IMR-90 (cell line): ENCODE measurements around the gene RORC. TPM values are rescaled to one million over a fixed set of nuclear protein-coding genes. Genes with fewer than 3 reads are reported as not detected.

ENCODE experiments used
- ATAC-seq: fragments of 200-7000 bp; cut with Tn5 transposase; 2 replicates; pipeline ENCODE4 v1.9.1; 2020; ENCODE audit warnings: low read depth, mild to moderate bottlenecking, moderate library complexity
- BruUV-seq: library from RNA; stranded (reverse); fragments of 400-500 nt; replicated peaks from 2 replicates; lab custom pipeline; 2021; lab: Mats Ljungman, UMichigan
- CTCF ChIA-PET: fragments of 300-600 bp; formaldehyde crosslinking; extraction: SDS; loops from one replicate; lab custom pipeline; 2021; ENCODE audit warnings: antibody characterized with exemption; lab: Yijun Ruan, JAX
- POLR2A ChIA-PET: fragments of 300-600 bp; sonication (Branson Sonifier 250); formaldehyde crosslinking; loops from one replicate; lab custom pipeline; 2022; ENCODE audit warnings: antibody characterized with exemption; ENCODE audit not compliant: unreplicated experiment; lab: Charles Lee
- DNase-seq: peaks from one replicate; pipeline ENCODE4 v3.0.0; 2013
- H2AFZ ChIP-seq: replicated peaks from 2 replicates; pipeline ENCODE3; 2013; ENCODE audit warnings: low read length, mild to moderate bottlenecking; ENCODE audit not compliant: poor library complexity
- H2AK5ac ChIP-seq: 2 replicates; pipeline ENCODE4 v1.6.1; 2013; ENCODE audit warnings: low read depth, low read length, inconsistent platforms
- H2AK9ac ChIP-seq: replicated peaks from 2 replicates; pipeline ENCODE3; 2013; ENCODE audit warnings: mild to moderate bottlenecking, low read depth, low read length, moderate library complexity; ENCODE audit not compliant: poor library complexity
- H2BK120ac ChIP-seq: 2 replicates; pipeline ENCODE4 v1.6.1; 2013; ENCODE audit warnings: low read depth, low read length, inconsistent platforms
- H2BK15ac ChIP-seq: 3 replicates; pipeline ENCODE4 v1.6.1; 2013; ENCODE audit warnings: low read depth, low read length, inconsistent platforms
- H2BK20ac ChIP-seq: 2 replicates; pipeline ENCODE4 v1.6.1; 2013; ENCODE audit warnings: low read depth, mild to moderate bottlenecking, inconsistent platforms, low read length, moderate library complexity
- H2BK5ac ChIP-seq: 2 replicates; pipeline ENCODE4 v1.6.1; 2013; ENCODE audit warnings: mild to moderate bottlenecking, low read depth, low read length, inconsistent platforms; ENCODE audit not compliant: poor library complexity, severe bottlenecking
- H3K14ac ChIP-seq: replicated peaks from 2 replicates; pipeline ENCODE4 v1.6.1; 2013; ENCODE audit warnings: low read depth, low read length, inconsistent platforms
- H3K18ac ChIP-seq: 2 replicates; pipeline ENCODE4 v1.6.1; 2013; ENCODE audit warnings: low read depth, low read length, control low read depth
- H3K23ac ChIP-seq: 2 replicates; pipeline ENCODE4 v1.6.1; 2013; ENCODE audit warnings: low read depth, low read length, inconsistent platforms
- H3K27ac ChIP-seq: 2 replicates; pipeline ENCODE4 v1.5.1; 2013; ENCODE audit warnings: mild to moderate bottlenecking, control low read depth, low read length; ENCODE audit not compliant: insufficient read depth
- H3K27me3 ChIP-seq: 2 replicates; pipeline ENCODE4 v1.6.1; 2013; ENCODE audit warnings: low read length; ENCODE audit not compliant: control insufficient read depth, insufficient read depth
- H3K36me3 ChIP-seq: 2 replicates; pipeline ENCODE4 v1.6.1; 2013; ENCODE audit warnings: low read length, mixed read lengths; ENCODE audit not compliant: control insufficient read depth, insufficient read depth
- H3K4ac ChIP-seq: 2 replicates; pipeline ENCODE4 v1.6.1; 2013; ENCODE audit warnings: low read depth, low read length, inconsistent platforms
- H3K4me1 ChIP-seq: 2 replicates; pipeline ENCODE4 v1.6.1; 2013; ENCODE audit warnings: low read length, mixed read lengths; ENCODE audit not compliant: control insufficient read depth, insufficient read depth
- H3K4me2 ChIP-seq: 2 replicates; pipeline ENCODE4 v1.6.1; 2013; ENCODE audit warnings: low read depth, mild to moderate bottlenecking, control low read depth, low read length, moderate library complexity
- H3K4me3 ChIP-seq: 2 replicates; pipeline ENCODE4 v1.5.1; 2013; ENCODE audit warnings: low read depth, mild to moderate bottlenecking, control low read depth, low read length, moderate library complexity; ENCODE audit not compliant: insufficient read depth
- H3K56ac ChIP-seq: 2 replicates; pipeline ENCODE4 v1.6.1; 2013; ENCODE audit warnings: low read length, inconsistent platforms; ENCODE audit not compliant: insufficient read depth; ENCODE audit errors: extremely low read depth
- H3K79me1 ChIP-seq, 2 experiments: 2 replicates each; pipeline ENCODE4 v1.6.1; 2013; ENCODE audit warnings: low read length in 2 of 2, inconsistent platforms in 1 of 2, low read depth in 1 of 2
- H3K9ac ChIP-seq: 2 replicates; pipeline ENCODE4 v1.6.1; 2013; ENCODE audit warnings: low read depth, low read length, control low read depth
- H3K9me1 ChIP-seq: 2 replicates; pipeline ENCODE4 v1.6.1; 2013; ENCODE audit warnings: low read length, inconsistent platforms; ENCODE audit not compliant: insufficient read depth
- H3K9me3 ChIP-seq: 2 replicates; pipeline ENCODE4 v1.6.1; 2013; ENCODE audit warnings: low read length; ENCODE audit not compliant: control insufficient read depth, insufficient read depth
- H4K20me1 ChIP-seq: 2 replicates; pipeline ENCODE4 v1.6.1; 2013; ENCODE audit warnings: low read length, inconsistent platforms; ENCODE audit not compliant: insufficient read depth
- H4K5ac ChIP-seq: 2 replicates; pipeline ENCODE4 v1.6.1; 2013; ENCODE audit warnings: mild to moderate bottlenecking, low read depth, low read length, control low read depth
- H4K8ac ChIP-seq, 2 experiments: 2 replicates each; pipeline ENCODE4 v1.6.1; 2013; ENCODE audit warnings: low read depth in 2 of 2, low read length in 2 of 2, control low read depth in 1 of 2, inconsistent platforms in 1 of 2
- H4K91ac ChIP-seq: 2 replicates; pipeline ENCODE4 v1.6.1; 2013; ENCODE audit warnings: low read depth, low read length, inconsistent platforms; ENCODE audit not compliant: insufficient read depth
- RAD21 ChIP-seq: IDR thresholded peaks from 2 replicates; pipeline ENCODE4 v1.6.1; 2012; ENCODE audit warnings: low read length, improper control_type of control experiment
- RCOR1 ChIP-seq: IDR thresholded peaks from 2 replicates; pipeline ENCODE4 v1.6.1; 2012; ENCODE audit warnings: mild to moderate bottlenecking, low read length, improper control_type of control experiment; ENCODE audit not compliant: insufficient replicate concordance
- RFX5 ChIP-seq: IDR thresholded peaks from 2 replicates; pipeline ENCODE4 v1.8.0; 2012; ENCODE audit warnings: low read depth, mild to moderate bottlenecking, low read length, moderate library complexity
- SMC3 ChIP-seq: fragments of 150-350 bp; IDR thresholded peaks from 2 replicates; pipeline ENCODE4 v1.6.1; 2016; ENCODE audit warnings: low read depth, mild to moderate bottlenecking, antibody characterized with exemption, low read length, moderate library complexity
- WGBS, 2 experiments: methylation state at CpG; one replicate each; pipeline versions ENCODE4 v1.1.5 to v1.1.7; 2013; ENCODE audit warnings: missing lambda C conversion rate in 2 of 2; ENCODE audit not compliant: insufficient read length in 1 of 2; ENCODE audit errors: extremely low coverage in 2 of 2; 5-methylcytosine and 5-hydroxymethylcytosine counted together
- dilution Hi-C: fragments of 300-500 bp; cut with HindIII; formaldehyde crosslinking; loops from one replicate; pipeline ENCODE4 v1.14.3; 2018; ENCODE audit warnings: low sequenced_read_pairs; ENCODE audit not compliant: unreplicated experiment
- in situ Hi-C: fragments of 300-500 bp; cut with MboI; formaldehyde crosslinking; loops from 3 replicates; pipeline ENCODE4 v1.14.3; 2019; ENCODE audit warnings: low sequenced_read_pairs, inconsistent platforms, mixed read lengths
- intact Hi-C: fragments of 100-400 bp; cut with micrococcal nuclease; formaldehyde crosslinking; loops from 2 replicates; pipeline ENCODE4 v1.10.0; 2022
- polyA plus RNA-seq, 3 experiments: library from polyadenylated mRNA; depleted of rRNA; stranded (reverse); fragments of >200 nt; gene quantifications; 2 replicates each; pipeline ENCODE4 v1.2.3, GENCODE V29; 2012; ENCODE audit warnings: low replicate concordance in 1 of 3
- total RNA-seq: library from RNA; depleted of rRNA; stranded (reverse); fragments of >200 nt; gene quantifications from 2 replicates; pipeline ENCODE4 v1.2.3, GENCODE V29; 2012

RORC gene
- total and polyA plus RNA-seq, 2 of the 4 experiments (the other 2 are of a cell fraction): not detected

- Histone ChIP-seq H2AFZ (no peak overlapping the region), H3K4ac (no peak overlapping the region), H3K79me1 (no peaks in the 10 kb centered on the region), H2BK5ac (no peak overlapping the region), H3K23ac (no peak overlapping the region), H4K5ac (no peak overlapping the region), H4K8ac (no peak overlapping the region), H3K4me1 (no peaks in the 10 kb centered on the region), H2BK20ac (no peak overlapping the region), H3K36me3 (no peaks in the 10 kb centered on the region), H4K20me1 (no peaks in the 10 kb centered on the region), H4K91ac (no peak overlapping the region), H3K9ac (no peak overlapping the region), H3K27ac (no peak overlapping the region), H3K9me3 (no peaks in the 10 kb centered on the region), H2BK120ac (no peak overlapping the region), H3K14ac (no peak overlapping the region), H3K56ac (no peak overlapping the region), H3K18ac (no peak overlapping the region), H2AK9ac (no peak overlapping the region), H2BK15ac (no peak overlapping the region), H3K9me1 (no peaks in the 10 kb centered on the region; the same call in 1 of the 2 replicates), H3K4me2 (no peak overlapping the region), H3K27me3 (peaks cover 76% of the 10 kb centered on the region), H3K4me3 (no peak overlapping the region), H2AK5ac (no peak overlapping the region)
- no TSS peak for BruUV-seq
- intact Hi-C loops: no loop called here
- no peak for ATAC-seq
- no peak for DNase-seq
- ChIA-PET CTCF (no interaction called here), POLR2A (no interaction called here)
- dilution Hi-C loops: no loop called here
- no CpG with 5 or more reads among the region's 1 CpG for WGBS, 2 experiments
- TF ChIP-seq SMC3 (no peak), RCOR1 (no peak), RAD21 (no peak), RFX5 (no peak)
- in situ Hi-C loops: no loop called here
Observed at GRCh38 chr1:151809985-151810556, 21.5 kb downstream of the RORC start.
